Mammary epithelial cell (primary cell): ENCODE data around the gene RBM47.

Experiments
- CTCF ChIP-seq, 2 donors: IDR thresholded peaks in 1 of 2; conservative IDR thresholded peaks in 1 of 2; 2 replicates each; pipeline ENCODE4 v1.5.1; 2011 to 2012; ENCODE audit warnings: inconsistent platforms in 2 of 2, low read length in 2 of 2, mild to moderate bottlenecking in 2 of 2, control low read depth in 1 of 2, low read depth in 1 of 2; ENCODE audit not compliant: insufficient read depth in 1 of 2; ENCODE audit errors: extremely low read depth in 1 of 2
- EZH2 ChIP-seq: IDR thresholded peaks from 2 replicates; pipeline ENCODE4 v1.6.1; 2012; ENCODE audit warnings: low read length, inconsistent platforms, borderline replicate concordance

- TF ChIP-seq CTCF (conservative IDR thresholded peaks at IDR 0.05 in 1 of 2, IDR thresholded peaks at IDR 0.05 in 1 of 2; ENCODE audit: extremely low read depth in 1 of 2, insufficient read depth in 1 of 2, low read depth in 1 of 2, low read length in 2 of 2), result no peak
- no peak for TF ChIP-seq EZH2
Observed at GRCh38 chr4:40531636-40532023, 98.0 kb downstream of the RBM47 start.
